ENCODE data around the gene GRID2. TPM values are rescaled to one million over a fixed set of nuclear protein-coding genes. Genes with fewer than 3 reads are reported as not detected.

Gene GRID2
- total and polyA plus RNA-seq, 2 of the 4 experiments (the other 2 are of a cell fraction) = under 0.01 TPM; not detected in 1

DNA sequence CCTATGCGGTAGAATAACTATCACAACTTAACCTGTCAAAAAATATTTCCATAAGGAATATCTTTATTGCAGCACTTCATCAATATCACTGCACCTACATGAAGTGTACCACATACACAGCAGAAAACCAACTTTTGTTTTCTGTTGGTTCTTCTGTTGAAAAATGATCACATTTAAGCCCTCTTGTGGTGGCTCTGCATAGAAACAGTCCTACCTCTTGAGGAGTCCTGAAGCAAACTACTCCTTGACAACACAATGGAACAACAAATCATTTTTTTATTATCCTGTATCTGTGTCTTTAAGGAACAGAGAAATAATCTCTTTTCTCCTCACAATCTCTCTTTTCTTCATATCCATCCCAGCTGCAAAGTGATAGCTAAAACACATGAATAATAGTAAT, 1484.9 kb downstream of the GRID2 start:
- no TSS peak for BruUV-seq (replicated peaks)
- H3K4me3 ChIP-seq (ENCODE audit: insufficient read depth, low read depth, low read length) = no peak overlapping the region
- no peak overlapping the region for H2AK5ac ChIP-seq (ENCODE audit: low read depth, low read length)
- no peak overlapping the region for H3K4me2 ChIP-seq (ENCODE audit: low read depth, low read length)
- no peak overlapping the region for H4K91ac ChIP-seq (ENCODE audit: insufficient read depth, low read depth, low read length)
- no peaks in the 10 kb centered on the region for H3K4me1 ChIP-seq (ENCODE audit: control insufficient read depth, insufficient read depth, low read length)
- dilution Hi-C loops (cut with HindIII; ENCODE audit: low sequenced_read_pairs, unreplicated experiment) = no loop called here
- no peak overlapping the region for H3K18ac ChIP-seq (ENCODE audit: low read depth, low read length)
- no peak overlapping the region for H3K14ac ChIP-seq (replicated peaks; ENCODE audit: low read depth, low read length)
- POLR2A ChIA-PET (ENCODE audit: unreplicated experiment) = no interaction called here
- intact Hi-C loops (cut with micrococcal nuclease) = loop anchor here (5.0 kb wide), 1 partner anchor 664 kb away; the partner anchor contains the start of gene PDLIM5
- no peak overlapping the region for H3K23ac ChIP-seq (ENCODE audit: low read depth, low read length)
- H3K27me3 ChIP-seq (ENCODE audit: control insufficient read depth, insufficient read depth, low read length) = peaks cover 4% of the 10 kb centered on the region; the same call in 1 of the 2 replicates
- H2BK120ac ChIP-seq (ENCODE audit: low read depth, low read length) = no peak overlapping the region
- H3K36me3 ChIP-seq (ENCODE audit: control insufficient read depth, insufficient read depth, low read length) = no peaks in the 10 kb centered on the region
- H2BK5ac ChIP-seq (ENCODE audit: low read depth, low read length, poor library complexity, severe bottlenecking) = no peak overlapping the region
- H2AK9ac ChIP-seq (replicated peaks; ENCODE audit: low read depth, low read length, poor library complexity) = no peak overlapping the region
- no peaks in the 10 kb centered on the region for H3K9me1 ChIP-seq (ENCODE audit: insufficient read depth, low read length)
- H3K56ac ChIP-seq (ENCODE audit: extremely low read depth, insufficient read depth, low read length) = no peak overlapping the region
- H3K4ac ChIP-seq (ENCODE audit: low read depth, low read length) = no peak overlapping the region
- no peak overlapping the region for H2BK20ac ChIP-seq (ENCODE audit: low read depth, low read length)
- DNase-seq (peak; percentile 10), ATAC-seq (ENCODE audit: low read depth) (peak; percentile 63)
- H4K8ac ChIP-seq (ENCODE audit: low read depth in 2 of 2, low read length in 2 of 2) = no peak overlapping the region
- TF ChIP-seq, protein P1, sequence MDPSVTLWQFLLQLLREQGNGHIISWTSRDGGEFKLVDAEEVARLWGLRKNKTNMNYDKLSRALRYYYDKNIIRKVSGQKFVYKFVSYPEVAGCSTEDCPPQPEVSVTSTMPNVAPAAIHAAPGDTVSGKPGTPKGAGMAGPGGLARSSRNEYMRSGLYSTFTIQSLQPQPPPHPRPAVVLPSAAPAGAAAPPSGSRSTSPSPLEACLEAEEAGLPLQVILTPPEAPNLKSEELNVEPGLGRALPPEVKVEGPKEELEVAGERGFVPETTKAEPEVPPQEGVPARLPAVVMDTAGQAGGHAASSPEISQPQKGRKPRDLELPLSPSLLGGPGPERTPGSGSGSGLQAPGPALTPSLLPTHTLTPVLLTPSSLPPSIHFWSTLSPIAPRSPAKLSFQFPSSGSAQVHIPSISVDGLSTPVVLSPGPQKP (IDR thresholded peaks at IDR 0.05; ENCODE audit: borderline replicate concordance, low read depth, low read length) = no peak
- TF ChIP-seq CHD1 (IDR thresholded peaks at IDR 0.05; ENCODE audit: low read depth, low read length) (no peak), SMC3 (IDR thresholded peaks at IDR 0.05; ENCODE audit: low read depth, low read length) (peak; percentile 23; the same call in 1 of the 2 replicates), MAZ (IDR thresholded peaks at IDR 0.05; ENCODE audit: borderline replicate concordance, low read depth, low read length) (no peak), RAD21 (IDR thresholded peaks at IDR 0.05; ENCODE audit: low read length) (no peak)
- TF ChIP-seq, protein P2, sequence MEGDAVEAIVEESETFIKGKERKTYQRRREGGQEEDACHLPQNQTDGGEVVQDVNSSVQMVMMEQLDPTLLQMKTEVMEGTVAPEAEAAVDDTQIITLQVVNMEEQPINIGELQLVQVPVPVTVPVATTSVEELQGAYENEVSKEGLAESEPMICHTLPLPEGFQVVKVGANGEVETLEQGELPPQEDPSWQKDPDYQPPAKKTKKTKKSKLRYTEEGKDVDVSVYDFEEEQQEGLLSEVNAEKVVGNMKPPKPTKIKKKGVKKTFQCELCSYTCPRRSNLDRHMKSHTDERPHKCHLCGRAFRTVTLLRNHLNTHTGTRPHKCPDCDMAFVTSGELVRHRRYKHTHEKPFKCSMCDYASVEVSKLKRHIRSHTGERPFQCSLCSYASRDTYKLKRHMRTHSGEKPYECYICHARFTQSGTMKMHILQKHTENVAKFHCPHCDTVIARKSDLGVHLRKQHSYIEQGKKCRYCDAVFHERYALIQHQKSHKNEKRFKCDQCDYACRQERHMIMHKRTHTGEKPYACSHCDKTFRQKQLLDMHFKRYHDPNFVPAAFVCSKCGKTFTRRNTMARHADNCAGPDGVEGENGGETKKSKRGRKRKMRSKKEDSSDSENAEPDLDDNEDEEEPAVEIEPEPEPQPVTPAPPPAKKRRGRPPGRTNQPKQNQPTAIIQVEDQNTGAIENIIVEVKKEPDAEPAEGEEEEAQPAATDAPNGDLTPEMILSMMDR (conservative IDR thresholded peaks at IDR 0.05; ENCODE audit: low read depth, low read length) = peak; percentile 37
- WGBS, 2 experiments (ENCODE audit: extremely low coverage in 2 of 2, insufficient read length in 1 of 2) = no CpG with 5 or more reads among the region's 1 CpG
- no peaks in the 10 kb centered on the region for H4K20me1 ChIP-seq (ENCODE audit: insufficient read depth, low read length)
- in situ Hi-C loops (cut with MboI; ENCODE audit: low sequenced_read_pairs) = loop anchor here (25.0 kb wide), 1 partner anchor 1324 kb away; no protein-coding TSS in a partner anchor
- CTCF ChIA-PET = no interaction called here
- no peak overlapping the region for H2AFZ ChIP-seq (replicated peaks; ENCODE audit: low read length, poor library complexity)
- no peak overlapping the region for H3K9ac ChIP-seq (ENCODE audit: low read depth, low read length)
- H3K9me3 ChIP-seq (ENCODE audit: control insufficient read depth, insufficient read depth, low read length) = no peaks in the 10 kb centered on the region
- H3K79me1 ChIP-seq (ENCODE audit: low read depth in 1 of 2, low read length in 2 of 2) = no peaks in the 10 kb centered on the region
- H3K27ac ChIP-seq (ENCODE audit: insufficient read depth, low read length) = no peak overlapping the region
- no peak overlapping the region for H2BK15ac ChIP-seq (ENCODE audit: low read depth, low read length)
- H4K5ac ChIP-seq (ENCODE audit: low read depth, low read length) = no peak overlapping the region
